Fibroblast of skin of right biceps (primary cell): Measurements from ENCODE around the gene VWF.

Source experiments
- DNase-seq: peaks from one replicate; pipeline ENCODE4 v3.0.0-alpha.2; 2013

Gene VWF

GRCh38 chr12:6056406-6057240 is 67.8 kb downstream of the VWF start:
- DNase-seq, result no peak

GRCh38 chr12:6053541-6053940 is 70.9 kb downstream of the VWF start:
- peak; percentile 54 for DNase-seq

- peak; percentile 77 for DNase-seq
These were observed 71.5 kb downstream of the VWF start for GRCh38 chr12:6052940-6053329.

GRCh38 chr12:6052206-6052939 is 72.1 kb downstream of the VWF start:
- DNase-seq, result no peak

GRCh38 chr12:6049992-6050391 is 74.5 kb downstream of the VWF start:
- no peak for DNase-seq

- DNase-seq, result no peak
These were observed 74.9 kb downstream of the VWF start for GRCh38 chr12:6049587-6049986.

GRCh38 chr12:6047249-6048237 is 76.9 kb downstream of the VWF start:
- DNase-seq, result peak; percentile 81

GRCh38 chr12:6046511-6047180 is 77.8 kb downstream of the VWF start:
- no peak for DNase-seq

- no peak for DNase-seq
These were observed 79.0 kb downstream of the VWF start for GRCh38 chr12:6045438-6045837.

GRCh38 chr12:6044082-6044481 is 80.4 kb downstream of the VWF start:
- DNase-seq, result no peak

GRCh38 chr12:6042446-6042845 is 82.0 kb downstream of the VWF start:
- no peak for DNase-seq

GRCh38 chr12:6041891-6042290 is 82.6 kb downstream of the VWF start:
- peak; percentile 32 for DNase-seq

- no peak for DNase-seq
These were observed 83.7 kb downstream of the VWF start for GRCh38 chr12:6040815-6041214.

GRCh38 chr12:6039894-6040601 is 84.4 kb downstream of the VWF start:
- peak; percentile 67 for DNase-seq

- DNase-seq, result peak; percentile 65
These were observed 86.3 kb downstream of the VWF start for GRCh38 chr12:6038160-6038559.

- no peak for DNase-seq
These were observed 87.0 kb downstream of the VWF start for GRCh38 chr12:6037459-6037858.

- DNase-seq, result no peak
These were observed 88.0 kb downstream of the VWF start for GRCh38 chr12:6036509-6036908.

- DNase-seq, result no peak
These were observed 89.9 kb downstream of the VWF start for GRCh38 chr12:6034596-6034995.

GRCh38 chr12:6033546-6033945 is 90.9 kb downstream of the VWF start:
- DNase-seq, result no peak

- DNase-seq, result no peak
These were observed 91.7 kb downstream of the VWF start for GRCh38 chr12:6032726-6033125.

- DNase-seq, result no peak
These were observed 93.5 kb downstream of the VWF start for GRCh38 chr12:6031001-6031400.

GRCh38 chr12:6030081-6030480 is 94.4 kb downstream of the VWF start:
- no peak for DNase-seq
